NCI-H748 treated with DMSO at 0.1 percent for 48 hours (cell line): ENCODE results near the gene HBG1.
"Not testable (repeated sequence)": the region's sequence is repeated elsewhere in the genome, so short reads cannot be mapped to it uniquely, and the experiment has no call there.

Experiments used
- DNase-seq: peaks from one replicate; lab custom pipeline; 2025; lab: John Stamatoyannopoulos, UW

Gene HBG1

DNA sequence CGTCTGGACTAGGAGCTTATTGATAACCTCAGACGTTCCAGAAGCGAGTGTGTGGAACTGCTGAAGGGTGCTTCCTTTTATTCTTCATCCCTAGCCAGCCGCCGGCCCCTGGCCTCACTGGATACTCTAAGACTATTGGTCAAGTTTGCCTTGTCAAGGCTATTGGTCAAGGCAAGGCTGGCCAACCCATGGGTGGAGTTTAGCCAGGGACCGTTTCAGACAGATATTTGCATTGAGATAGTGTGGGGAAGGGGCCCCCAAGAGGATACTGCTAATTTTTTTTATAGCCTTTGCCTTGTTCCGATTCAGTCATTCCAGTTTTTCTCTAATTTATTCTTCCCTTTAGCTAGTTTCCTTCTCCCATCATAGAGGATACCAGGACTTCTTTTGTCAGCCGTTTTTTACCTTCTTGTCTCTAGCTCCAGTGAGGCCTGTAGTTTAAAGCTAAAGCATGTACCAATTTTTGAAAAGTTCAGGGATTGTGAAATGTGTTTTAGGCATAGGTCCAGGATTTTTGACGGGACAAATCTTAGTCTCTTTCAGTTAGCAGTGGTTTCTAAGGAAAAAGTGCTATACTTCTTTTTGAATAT is at the start of gene HBG1:
Gene HBG1 (minus strand): TSS at position 51 of the 590 bp plus-strand sequence. CDS start 53 bp downstream, outside the sequence.
- DNase-seq: not testable (repeated sequence)

DNA sequence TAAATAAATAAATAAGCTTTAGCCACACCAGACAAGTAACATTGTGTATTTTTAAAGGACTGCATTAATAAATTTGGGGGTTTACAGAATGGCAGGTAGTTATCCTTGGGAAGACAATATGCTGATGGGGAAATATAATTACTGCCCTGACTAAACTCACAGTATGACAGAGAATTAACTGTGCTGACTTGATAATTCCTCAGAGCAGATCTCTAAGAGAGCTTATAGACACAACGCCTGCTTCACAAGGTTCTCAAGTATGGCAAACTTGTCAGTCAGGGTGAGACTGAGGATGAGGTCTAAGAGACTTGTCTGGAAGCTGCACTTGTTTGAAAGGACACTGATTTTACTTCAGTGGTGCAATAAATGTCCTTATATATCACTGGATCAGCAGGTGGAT is 48.8 kb upstream of the HBG1 start:
- no peak for DNase-seq

DNA sequence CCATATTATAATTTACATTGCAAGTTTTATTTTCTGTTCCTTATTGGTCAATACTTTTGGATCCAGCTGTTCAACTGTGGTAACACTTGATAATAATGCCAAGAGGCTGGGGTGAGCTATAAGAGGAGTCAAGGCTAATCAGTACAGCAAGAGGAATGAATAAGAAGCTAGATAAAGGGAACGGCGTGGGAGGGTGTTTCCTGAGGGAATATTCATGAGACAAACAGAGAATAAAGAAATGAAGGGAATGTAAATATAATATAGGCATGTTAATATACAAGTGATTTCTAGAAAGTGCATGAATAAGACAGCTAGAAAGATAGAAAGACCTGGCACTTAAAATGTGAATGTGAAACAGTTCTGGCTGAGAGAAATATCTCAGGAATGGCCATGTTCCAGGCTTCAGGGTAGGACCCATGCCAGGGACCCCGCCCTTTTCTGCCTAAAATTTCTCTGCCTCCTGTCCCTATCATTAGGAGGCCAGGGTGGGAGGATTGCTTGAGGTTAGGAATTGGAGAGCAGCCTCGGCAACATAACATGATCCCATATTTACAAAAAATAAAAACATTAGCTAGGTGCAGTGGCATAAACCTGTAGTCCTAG is 48.2 kb upstream of the HBG1 start:
- DNase-seq: no peak

DNA sequence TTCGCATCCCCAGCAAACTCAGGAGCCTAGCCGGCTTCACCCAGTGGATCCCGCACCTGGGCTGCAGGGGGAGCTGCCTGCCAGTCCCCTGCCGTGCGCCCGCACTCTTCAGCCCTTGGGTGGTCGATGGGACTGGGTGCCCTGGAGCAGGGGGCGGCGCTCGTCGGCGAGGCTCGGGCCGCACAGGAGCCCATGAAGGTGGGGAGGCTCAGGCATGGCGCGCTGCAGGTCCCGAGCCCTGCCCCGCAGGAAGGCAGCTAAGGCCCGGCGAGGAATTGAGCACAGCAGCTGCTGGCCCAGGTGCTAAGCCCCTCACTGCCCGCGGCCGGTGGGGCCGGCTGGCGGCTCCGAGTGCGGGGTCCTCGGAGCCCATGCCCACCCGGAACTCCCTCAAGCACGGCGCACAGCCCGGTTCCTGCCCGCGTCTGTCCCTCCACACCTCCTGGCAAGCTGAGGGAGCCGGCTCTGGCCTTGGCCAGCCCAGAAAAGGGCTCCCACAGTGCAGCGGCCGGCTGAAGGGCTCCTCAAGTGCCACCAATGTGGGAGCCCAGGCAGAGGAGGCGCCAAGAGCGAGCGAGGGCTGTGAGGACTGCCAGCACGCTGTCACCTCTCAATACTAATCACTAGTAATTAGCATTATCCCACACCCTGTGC is 44.8 kb upstream of the HBG1 start:
- not testable (repeated sequence) for DNase-seq

DNA sequence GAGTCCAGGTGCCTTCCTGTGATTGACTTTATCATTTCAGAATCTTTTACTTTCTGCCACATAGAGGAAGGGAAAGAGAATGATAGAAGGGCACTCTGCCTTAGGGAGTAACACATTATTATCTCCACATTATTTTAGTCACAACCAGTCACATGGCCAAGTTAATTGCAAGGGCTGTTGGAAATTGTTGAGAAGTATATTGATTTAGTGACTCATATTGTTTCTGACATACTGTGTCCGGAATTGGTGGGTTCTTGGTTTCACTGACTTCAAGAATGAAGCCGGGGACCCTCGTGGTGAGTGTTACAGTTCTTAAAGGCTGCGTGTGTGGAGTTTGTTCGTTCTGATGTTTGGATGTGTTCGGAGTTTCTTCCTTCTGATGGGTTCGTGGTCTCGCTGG is 43.4 kb upstream of the HBG1 start:
- DNase-seq: no peak

DNA sequence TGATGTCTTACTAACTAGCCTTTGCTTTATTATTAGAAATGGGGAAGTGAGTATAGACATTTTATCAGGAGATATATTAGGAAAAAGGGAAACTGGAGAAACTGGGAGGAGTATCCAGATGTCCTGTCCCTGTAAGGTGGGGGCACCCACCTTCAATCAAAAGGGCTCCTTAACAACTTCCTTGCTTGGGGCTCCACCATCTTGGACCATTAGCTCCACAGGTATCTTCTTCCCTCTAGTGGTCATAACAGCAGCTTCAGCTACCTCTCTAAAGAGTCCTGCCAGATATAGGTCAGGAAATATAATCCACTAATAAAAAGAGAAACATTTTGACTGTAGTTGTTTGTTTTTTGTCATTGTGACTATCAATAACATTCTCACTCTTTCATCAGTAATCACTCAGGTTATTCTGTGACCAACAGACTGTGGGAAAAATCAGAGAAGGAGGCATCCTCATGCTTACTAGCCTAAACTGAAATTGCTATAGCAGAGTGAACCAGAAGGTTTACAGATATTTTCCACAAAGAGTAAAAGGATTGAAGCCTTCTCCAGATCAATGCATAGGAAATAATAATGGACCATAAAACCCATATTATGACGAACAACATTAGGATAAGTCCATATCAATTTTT is 41.7 kb upstream of the HBG1 start:
- DNase-seq: no peak

DNA sequence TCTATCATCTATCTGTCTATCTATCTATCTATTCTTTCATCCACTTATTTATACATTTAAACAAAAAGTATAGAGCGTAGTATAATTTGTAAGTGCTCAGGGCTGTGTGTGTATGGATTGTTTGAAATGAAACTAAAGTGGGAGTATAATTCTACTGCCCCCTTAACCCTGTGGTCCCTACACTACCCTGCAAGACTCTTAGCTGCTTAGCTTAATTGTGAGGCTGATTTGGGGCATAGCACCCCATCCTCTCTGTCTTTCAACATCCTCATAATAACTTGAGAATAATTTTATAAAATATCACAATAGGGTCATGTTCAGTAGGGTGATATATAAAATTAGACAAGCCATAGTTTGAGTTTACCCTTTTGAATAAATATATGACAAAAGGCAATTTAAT is 40.4 kb upstream of the HBG1 start:
- no peak for DNase-seq

DNA sequence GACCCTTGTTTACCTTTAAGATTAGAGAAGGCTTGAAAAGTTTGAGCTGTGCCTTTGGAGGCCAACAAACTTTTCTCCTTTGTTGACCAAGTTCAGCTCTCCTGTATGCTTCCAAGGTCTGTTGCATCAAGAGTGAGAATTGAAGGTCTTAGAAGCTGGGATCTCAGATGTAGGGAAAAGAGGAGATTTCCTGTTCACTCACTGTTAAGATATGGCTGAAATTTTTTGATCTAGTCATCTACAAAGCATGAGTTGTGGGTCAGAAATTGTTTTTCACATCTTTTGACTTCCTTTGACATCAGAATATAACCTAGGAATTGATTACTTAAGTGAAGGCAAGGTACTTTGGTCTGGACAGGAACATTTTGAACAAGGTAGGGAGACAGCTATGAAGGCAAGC is 40.0 kb upstream of the HBG1 start:
- no peak for DNase-seq

DNA sequence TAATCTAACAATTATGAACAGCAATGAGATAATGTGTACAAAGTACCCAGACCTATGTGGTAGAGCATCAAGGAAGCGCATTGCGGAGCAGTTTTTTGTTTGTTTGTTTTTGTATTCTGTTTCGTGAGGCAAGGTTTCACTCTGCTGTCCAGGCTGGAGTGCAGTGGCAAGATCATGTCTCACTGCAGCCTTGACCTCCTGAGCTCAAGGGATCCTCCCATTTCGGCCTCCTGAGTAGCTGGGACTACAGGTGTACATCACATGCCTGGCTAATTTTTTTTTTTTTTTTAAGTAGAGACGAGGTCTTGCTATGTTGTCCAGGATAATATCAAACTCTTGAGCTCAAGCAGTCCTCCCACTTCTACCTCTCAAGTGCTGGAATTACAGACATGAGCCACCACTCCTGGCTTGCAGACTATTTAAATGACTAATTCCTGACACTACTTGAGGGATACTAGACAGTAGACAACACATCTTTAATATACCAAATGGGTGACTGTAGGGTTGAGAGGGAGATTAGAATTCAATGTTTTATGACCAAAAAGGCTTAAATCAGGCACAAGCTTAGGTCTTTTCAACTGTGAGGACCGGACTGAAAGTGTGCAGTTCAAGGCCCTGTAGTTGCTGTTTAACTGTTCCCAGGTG is 39.4 kb upstream of the HBG1 start:
- DNase-seq: no peak

DNA sequence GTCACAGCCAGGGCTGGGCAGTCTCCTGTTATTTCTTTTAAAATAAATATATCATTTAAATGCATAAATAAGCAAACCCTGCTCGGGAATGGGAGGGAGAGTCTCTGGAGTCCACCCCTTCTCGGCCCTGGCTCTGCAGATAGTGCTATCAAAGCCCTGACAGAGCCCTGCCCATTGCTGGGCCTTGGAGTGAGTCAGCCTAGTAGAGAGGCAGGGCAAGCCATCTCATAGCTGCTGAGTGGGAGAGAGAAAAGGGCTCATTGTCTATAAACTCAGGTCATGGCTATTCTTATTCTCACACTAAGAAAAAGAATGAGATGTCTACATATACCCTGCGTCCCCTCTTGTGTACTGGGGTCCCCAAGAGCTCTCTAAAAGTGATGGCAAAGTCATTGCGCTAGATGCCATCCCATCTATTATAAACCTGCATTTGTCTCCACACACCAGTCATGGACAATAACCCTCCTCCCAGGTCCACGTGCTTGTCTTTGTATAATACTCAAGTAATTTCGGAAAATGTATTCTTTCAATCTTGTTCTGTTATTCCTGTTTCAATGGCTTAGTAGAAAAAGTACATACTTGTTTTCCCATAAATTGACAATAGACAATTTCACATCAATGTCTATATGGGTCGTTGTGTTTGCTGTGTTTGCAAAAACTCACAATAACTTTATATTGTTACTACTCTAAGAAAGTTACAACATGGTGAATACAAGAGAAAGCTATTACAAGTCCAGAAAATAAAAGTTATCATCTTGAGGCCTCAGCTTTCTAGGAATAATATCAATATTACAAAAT is 38.6 kb upstream of the HBG1 start:
- DNase-seq: no peak

DNA sequence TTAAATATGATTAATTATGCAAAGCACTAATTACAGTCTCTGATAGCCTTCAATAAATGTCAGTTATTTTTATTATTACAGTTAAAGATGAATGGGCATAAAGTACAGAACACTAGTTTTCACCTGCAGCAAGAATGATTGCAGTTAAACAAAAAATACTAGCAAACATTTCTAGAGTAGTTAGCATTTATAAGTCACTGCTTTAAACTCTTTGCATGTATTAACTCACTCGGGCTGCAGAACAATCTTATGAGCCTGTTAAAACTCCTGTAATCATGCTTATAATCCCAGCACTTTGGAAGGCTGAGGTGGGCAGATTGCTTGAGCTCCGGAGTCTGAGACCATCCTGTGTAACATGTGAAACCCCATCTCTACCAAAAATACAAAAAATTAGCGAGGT is 37.2 kb upstream of the HBG1 start:
- no peak for DNase-seq

DNA sequence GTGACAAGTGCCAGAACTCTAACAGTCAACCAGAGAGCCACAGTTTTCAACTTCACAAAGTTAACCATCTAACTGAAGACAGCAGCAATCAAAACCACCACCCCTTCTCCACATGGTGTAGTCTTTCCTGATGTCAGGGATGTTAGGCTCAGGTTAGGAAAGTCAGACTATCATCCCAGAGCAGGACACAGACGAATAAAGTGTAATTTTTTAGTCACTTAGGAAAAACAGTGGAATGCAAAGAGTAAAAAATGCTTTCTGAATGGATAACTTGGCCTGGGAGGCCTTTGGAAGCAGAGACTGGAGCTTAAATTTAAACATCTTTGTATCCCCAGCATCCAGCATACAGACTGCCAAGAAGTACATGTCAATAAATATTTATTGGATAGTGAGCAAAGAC is 36.7 kb upstream of the HBG1 start:
- DNase-seq: no peak

DNA sequence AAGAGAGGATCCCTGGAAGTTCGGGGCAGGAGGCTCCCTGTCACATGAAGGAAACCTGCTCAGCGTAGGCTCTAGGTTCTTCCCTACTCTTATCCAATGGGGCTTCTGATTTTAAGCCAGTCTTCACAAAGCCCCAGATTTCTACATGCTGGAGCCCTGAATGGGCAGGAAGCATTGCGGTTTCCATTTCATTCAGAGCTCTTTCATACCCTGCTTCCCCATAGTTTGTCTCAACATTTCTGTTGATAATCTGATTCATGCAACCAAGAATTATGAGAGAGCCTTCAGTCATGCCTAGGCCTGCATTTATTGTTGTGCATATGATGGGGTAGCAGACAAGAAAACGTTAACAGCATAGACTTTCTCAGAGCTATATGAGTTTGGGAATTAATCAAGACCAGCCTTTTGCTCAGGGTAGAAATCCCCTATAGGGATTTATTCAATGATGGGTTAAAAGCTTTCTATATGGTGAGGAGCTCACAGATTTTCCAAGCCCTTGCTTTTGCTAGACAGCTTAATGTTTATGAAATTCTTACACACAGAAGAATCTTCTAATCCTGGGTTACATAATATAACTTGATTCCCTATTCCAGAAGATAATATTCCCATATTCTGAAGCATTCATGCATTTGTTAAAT is 36.2 kb upstream of the HBG1 start:
- DNase-seq: no peak

DNA sequence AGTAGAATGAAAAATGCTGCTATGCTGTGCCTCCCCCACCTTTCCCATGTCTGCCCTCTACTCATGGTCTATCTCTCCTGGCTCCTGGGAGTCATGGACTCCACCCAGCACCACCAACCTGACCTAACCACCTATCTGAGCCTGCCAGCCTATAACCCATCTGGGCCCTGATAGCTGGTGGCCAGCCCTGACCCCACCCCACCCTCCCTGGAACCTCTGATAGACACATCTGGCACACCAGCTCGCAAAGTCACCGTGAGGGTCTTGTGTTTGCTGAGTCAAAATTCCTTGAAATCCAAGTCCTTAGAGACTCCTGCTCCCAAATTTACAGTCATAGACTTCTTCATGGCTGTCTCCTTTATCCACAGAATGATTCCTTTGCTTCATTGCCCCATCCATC is 35.0 kb upstream of the HBG1 start:
- DNase-seq: no peak

DNA sequence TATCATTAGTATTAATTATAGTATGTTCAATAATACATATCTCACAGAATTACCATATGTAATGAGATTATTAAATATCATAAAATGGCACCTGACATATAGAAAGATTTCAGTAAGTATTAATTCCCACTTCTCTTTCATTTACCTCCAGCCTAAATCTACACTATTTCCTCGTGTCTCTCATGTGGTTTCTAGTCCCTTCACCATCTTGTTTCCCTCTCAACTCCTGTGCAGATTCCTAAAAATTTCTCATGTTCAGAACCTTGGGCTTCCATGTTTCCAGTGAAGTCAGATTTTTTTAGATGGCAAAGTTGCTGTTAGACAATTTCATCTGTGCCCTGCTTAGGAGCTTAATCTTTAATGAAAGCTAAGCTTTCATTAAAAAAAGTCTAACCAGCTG is 34.2 kb upstream of the HBG1 start:
- no peak for DNase-seq

DNA sequence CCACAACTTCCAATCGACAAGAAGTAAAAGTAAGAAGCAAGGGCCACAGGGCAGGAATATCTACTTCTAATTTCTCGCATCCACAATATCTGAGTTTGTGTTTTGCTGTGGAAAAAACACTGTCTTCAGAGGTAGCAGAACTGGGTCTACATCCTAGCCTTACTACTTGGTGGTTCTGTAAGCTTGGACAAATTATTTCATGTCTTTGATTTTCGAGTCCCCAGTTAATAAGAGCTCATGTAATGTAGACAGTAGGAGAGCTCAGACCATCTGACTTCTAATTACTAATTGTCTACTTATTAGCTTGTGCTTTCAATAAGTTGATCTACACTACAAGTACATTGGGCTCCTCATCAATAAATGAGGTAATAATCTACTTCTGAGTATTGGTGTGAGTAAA is 33.4 kb upstream of the HBG1 start:
- no peak for DNase-seq

DNA sequence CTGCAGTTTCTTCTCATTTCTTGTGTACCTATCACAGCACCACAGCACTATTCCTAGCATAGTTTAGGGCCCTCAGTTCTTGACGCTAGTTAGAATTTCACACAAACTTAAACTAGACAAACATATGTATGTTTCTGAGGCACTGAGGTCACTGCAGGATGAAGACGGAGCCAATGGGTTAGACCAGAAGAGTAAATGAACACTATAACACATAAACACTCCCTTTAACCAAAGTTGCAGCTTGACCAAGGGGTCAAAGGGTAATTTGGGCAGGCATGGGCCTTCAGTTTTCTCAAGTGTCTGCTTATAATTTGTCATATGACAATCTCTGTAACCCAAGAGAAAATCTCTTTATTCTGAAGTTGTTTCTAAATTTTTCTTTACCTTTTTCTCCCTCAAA is 33.0 kb upstream of the HBG1 start:
- no peak for DNase-seq

DNA sequence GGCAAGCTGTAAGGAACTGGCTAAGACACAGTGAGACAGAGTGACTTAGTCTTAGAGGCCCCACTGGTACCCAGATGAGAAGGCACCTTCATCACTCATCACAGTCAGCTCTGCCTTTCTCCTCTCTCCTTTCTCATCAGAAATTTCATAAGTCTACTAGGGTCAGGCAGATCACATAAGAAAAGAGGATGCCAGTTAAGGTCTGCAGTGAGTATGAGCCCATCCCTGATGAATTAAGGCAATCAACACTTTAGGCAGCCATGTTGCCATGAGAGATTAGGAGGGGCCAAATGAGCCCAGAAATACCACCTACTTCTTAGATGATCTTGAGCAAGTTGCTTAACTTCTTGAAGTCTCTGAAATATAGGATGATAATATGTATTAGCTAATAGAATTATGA is 31.9 kb upstream of the HBG1 start:
- DNase-seq: no peak

DNA sequence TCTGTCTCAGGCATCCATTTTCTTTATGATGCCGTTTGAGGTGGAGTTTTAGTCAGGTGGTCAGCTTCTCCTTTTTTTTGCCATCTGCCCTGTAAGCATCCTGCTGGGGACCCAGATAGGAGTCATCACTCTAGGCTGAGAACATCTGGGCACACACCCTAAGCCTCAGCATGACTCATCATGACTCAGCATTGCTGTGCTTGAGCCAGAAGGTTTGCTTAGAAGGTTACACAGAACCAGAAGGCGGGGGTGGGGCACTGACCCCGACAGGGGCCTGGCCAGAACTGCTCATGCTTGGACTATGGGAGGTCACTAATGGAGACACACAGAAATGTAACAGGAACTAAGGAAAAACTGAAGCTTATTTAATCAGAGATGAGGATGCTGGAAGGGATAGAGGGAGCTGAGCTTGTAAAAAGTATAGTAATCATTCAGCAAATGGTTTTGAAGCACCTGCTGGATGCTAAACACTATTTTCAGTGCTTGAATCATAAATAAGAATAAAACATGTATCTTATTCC is 31.0 kb upstream of the HBG1 start:
- DNase-seq: no peak

DNA sequence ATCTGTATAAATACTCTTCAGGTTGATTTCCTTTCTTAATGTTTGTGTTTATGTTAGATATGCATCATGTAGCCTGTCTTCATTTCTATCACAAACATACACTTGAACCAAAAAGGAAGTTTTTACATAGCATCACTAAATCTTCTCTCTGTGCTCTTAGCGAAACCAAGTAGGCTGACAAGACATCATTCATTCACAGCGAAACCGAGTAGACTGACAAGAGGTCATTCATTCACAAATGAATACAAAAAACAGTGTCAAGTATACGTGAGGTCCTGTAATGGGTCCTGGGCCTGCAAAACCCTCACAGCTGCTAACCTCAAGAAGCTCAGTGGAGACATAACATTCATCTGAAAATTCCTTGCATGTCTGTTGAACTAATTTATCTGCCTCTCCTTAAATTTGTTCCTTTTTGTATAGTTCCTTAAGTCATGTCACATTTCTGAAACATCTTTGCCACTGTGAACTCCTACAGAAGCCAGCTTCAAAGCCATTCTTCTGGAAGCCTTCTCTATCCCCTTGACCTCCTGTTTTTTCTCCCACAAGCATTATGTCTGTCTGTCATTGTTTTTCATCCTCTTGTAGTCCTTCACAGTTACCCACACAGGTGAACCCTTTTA is 29.9 kb upstream of the HBG1 start:
- DNase-seq: no peak
